ENCODE measurements around the gene MOB1B. TPM values are rescaled to one million over a fixed set of nuclear protein-coding genes. Genes with fewer than 3 reads are reported as not detected.

Gene MOB1B
- total and polyA plus RNA-seq, 10 of the 15 experiments (the other 5 are each of a cell fraction or from before 2014, with no cell fraction given) = 1.9 to 11.4 (median 6.1) TPM

GRCh38 chr4:71004281-71004851, 102.2 kb downstream of the MOB1B start (continued):
- no peak for TF ChIP-seq CEBPZ (IDR thresholded peaks at IDR 0.05; ENCODE audit: low read depth, low read length)
- TF ChIP-seq EP300 (IDR thresholded peaks at IDR 0.05; ENCODE audit: borderline replicate concordance in 1 of 2, control insufficient read depth in 1 of 2, low read depth in 2 of 2, low read length in 2 of 2) = no peak
- no peak for TF ChIP-seq BCL3 (IDR thresholded peaks at IDR 0.05; ENCODE audit: borderline replicate concordance, insufficient read depth, low read depth, low read length, poor library complexity, severe bottlenecking)
- peak; percentile 91 for TF ChIP-seq YY1 (IDR thresholded peaks at IDR 0.05; ENCODE audit: low read depth, low read length)
- no peak for TF ChIP-seq BCL11A (IDR thresholded peaks at IDR 0.05; ENCODE audit: low read depth, low read length)
- TF ChIP-seq BCLAF1 (IDR thresholded peaks at IDR 0.05) = no peak
- TF ChIP-seq IKZF1 (conservative IDR thresholded peaks at IDR 0.05) = peak; percentile 57
- TF ChIP-seq NFIC (IDR thresholded peaks at IDR 0.05; ENCODE audit: low read depth, low read length) = no peak
- TF ChIP-seq RUNX3 (IDR thresholded peaks at IDR 0.05; ENCODE audit: low read length) = peak; percentile 53
- TF ChIP-seq JUNB (IDR thresholded peaks at IDR 0.05) = no peak
- TF ChIP-seq RELB (IDR thresholded peaks at IDR 0.05; ENCODE audit: low read depth) = peak; percentile 41; the same call in 1 of the 2 replicates
- no peak for TF ChIP-seq REST (IDR thresholded peaks at IDR 0.05; ENCODE audit: low read depth, low read length)
- 0 out of 2 replicates have a peak, but pooled peaks have one; percentile 20 for TF ChIP-seq TCF3 (IDR thresholded peaks at IDR 0.05; ENCODE audit: borderline replicate concordance, insufficient read depth, low read depth, low read length)
- peak; percentile 36; the same call in 1 of the 2 replicates for TF ChIP-seq CHD2 (IDR thresholded peaks at IDR 0.05; ENCODE audit: borderline replicate concordance, low read depth, low read length)
